GM18508 (cell line): ENCODE measurements around the gene TCP11L2.

Experiments used
- ATAC-seq: cut with Tn5 transposase; IDR thresholded peaks from one replicate; pipeline ENCODE4 v1.9.1; 2021; ENCODE audit warnings: moderate number of reproducible peaks; ENCODE audit not compliant: insufficient read depth, unreplicated experiment

TCP11L2 gene

DNA sequence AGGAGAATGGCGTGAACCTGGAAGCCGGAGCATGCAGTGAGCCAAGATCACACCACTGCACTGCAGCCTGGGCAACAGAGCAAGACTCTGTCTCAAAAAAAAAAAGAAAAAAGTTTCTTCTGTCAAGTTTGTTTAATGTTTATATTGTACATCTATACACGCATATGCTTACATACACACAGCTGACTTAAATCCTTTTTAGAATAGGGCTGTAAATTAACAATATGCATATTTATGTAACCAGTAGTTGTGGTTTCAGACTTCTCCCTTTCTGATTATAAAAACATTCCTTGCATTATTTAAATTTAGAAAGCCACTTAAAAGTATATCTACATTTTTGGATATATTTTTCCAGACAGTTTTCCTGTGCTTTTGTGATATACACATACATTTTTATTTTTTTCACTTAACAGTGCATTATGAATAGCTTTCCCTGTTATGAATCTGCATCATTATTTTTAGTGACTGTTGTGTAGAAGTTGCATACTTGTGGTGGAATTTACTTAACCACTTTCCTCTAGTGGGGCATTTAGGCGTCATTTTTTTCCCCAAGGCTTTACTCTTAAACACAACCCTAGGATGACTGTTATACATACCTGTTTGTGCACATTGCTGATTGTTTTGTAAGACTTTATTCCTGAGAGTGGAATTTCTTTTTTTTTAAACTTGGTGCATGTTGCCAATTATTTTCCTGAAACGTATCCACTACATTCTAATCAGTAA is 84.4 kb downstream of the TCP11L2 start:
- ATAC-seq = no peak

DNA sequence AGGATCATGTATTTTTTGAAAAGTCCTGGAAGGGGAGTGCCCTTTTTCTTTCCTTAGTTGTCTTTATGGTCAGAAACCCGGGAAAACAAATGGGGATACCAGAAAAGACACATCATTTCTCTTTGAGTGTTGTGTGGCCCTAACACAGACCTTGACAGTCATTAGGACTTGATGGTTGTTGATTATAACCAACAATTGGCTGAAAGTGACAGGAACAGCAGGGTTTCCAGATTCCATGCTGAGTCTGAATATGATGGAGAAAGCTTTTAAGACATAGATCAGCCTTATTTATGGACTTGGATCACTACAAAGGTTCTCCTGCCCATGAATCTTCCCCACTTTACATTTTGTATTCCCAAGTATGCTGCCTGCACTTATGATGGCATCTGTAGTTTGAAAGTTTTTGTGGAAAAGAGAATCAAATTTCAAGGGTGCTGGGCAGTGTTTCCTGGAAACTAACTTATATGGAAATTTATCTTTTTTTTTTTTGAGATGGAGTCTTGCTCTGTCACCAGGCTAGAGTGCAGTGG is 85.4 kb downstream of the TCP11L2 start:
- ATAC-seq = no peak

DNA sequence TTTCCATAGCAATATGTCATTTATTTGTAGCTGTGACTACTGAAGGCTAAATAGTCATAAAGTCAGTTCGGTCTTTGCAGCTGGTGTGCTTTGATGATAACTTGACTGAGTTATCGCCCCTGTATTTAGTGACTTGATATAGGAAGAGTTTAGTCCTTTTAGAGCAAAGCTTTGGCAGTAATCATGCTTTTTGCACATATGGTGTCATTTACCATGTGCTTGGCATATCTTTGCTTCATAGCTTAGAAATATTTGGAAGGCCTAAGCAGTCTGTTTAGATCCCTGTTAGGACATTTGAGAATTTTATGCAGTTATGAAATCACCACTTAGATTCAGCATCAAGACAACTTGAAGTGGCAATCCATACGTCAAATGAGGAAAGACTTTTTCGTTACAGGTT is 86.6 kb downstream of the TCP11L2 start:
- ATAC-seq = no peak

DNA sequence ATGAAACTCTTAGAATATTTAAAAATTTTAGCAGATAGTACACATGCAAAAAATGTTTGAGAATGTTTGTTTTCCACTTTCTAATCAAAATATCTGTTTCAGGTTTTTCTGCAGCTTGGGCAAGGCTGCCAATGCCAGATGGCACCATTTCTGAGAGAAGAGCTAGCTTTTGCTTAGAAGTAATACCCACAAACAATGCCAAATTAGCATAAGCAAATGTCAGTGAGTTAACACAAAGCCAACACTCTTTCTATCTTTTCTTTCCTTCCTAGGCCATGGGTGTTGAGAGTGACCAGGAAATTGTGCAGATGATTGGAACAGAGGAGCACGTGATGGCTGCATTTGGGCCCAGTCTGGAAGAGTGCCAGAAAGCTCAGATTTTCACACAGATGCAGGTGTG is 90.2 kb downstream of the TCP11L2 start:
- no peak for ATAC-seq
